IPS DF 6.9 (cell line): Measurements from ENCODE around the gene CDCA5.

Experiments
- DNase-seq: peaks from one replicate; pipeline ENCODE4 v3.0.0-alpha.2; 2013; ENCODE audit warnings: low read depth, low spot score
- H3K27ac ChIP-seq: one replicate; pipeline ENCODE4 v1.5.1; 2013; ENCODE audit warnings: low read length, control low read depth
- H3K27me3 ChIP-seq: 2 replicates; pipeline ENCODE4 v1.6.1; 2013; ENCODE audit warnings: mild to moderate bottlenecking, low read length; ENCODE audit not compliant: control insufficient read depth, insufficient read depth
- H3K36me3 ChIP-seq: 2 replicates; pipeline ENCODE4 v1.6.1; 2013; ENCODE audit warnings: low read length; ENCODE audit not compliant: control insufficient read depth, insufficient read depth
- H3K4me1 ChIP-seq: 2 replicates; pipeline ENCODE4 v1.6.1; 2013; ENCODE audit warnings: low read length; ENCODE audit not compliant: control insufficient read depth, insufficient read depth
- H3K4me3 ChIP-seq: 2 replicates; pipeline ENCODE4 v1.5.1; 2013; ENCODE audit warnings: mild to moderate bottlenecking, low read length
- H3K9me3 ChIP-seq: 2 replicates; pipeline ENCODE4 v1.6.1; 2013; ENCODE audit warnings: low read length, inconsistent platforms; ENCODE audit not compliant: control insufficient read depth, insufficient read depth
- WGBS: extraction: QIAGEN DNeasy Blood & Tissue Kit; methylation state at CpG from one replicate; pipeline ENCODE4 v1.1.7; 2013; ENCODE audit warnings: mixed read lengths, missing lambda C conversion rate; ENCODE audit not compliant: insufficient read length, insufficient coverage; 5-methylcytosine and 5-hydroxymethylcytosine counted together

The CDCA5 gene

GRCh38 chr11:65111744-65112545 lies 28.1 kb upstream of the CDCA5 start, which contains the start of gene TM7SF2:
Gene TM7SF2 (plus strand): TSS chr11:65111872. CDS start chr11:65112016, 144 bp downstream.
- Histone ChIP-seq H3K27me3 (no peaks in the 10 kb centered on the region), H3K4me1 (peaks cover 2% of the 10 kb centered on the region), H3K9me3 (no peaks in the 10 kb centered on the region), H3K27ac (no peak within 1 kb of the TSS), H3K36me3 (peaks cover 23% of the 10 kb centered on the region; the same call in 1 of the 2 replicates), H3K4me3 (peak within 1 kb of the TSS; percentile 79; the same call in 1 of the 2 replicates)
- WGBS, result no CpG with 5 or more reads among the region's 64 CpGs
- peak; percentile 79 for DNase-seq

DNA sequence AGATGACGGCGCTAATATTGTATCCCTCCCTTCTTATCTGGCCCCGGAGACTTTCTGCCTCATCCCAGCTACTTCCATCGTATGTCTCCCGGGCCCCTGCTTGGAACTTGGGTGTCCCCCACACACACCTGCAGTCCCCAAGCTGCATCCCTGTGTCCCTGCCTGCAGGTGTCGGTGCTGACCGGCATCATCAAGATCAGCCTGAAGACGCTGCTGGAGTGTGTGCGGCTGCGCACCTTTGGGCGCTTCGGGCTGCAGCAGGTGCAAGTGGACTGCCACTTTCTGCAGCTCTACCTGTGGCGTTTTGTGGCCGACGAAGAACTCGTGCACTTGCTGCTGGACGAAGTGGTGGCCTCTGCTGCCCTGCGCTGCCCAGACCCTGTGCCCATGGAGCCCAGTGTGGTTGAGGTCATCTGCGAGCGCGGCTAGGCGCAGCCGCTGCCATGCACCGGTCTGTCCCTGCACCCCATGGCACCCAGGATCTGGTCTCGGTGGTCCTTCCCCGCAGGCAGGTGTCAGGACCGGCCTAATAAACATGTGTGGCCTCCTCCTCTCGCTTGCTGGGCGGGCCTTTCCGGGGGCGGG lies 27.4 kb upstream of the CDCA5 start:
- Histone ChIP-seq H3K9me3 (no peaks in the 10 kb centered on the region), H3K27me3 (no peaks in the 10 kb centered on the region), H3K27ac (no peak overlapping the region), H3K36me3 (peaks cover 23% of the 10 kb centered on the region; the same call in 1 of the 2 replicates), H3K4me3 (no peak overlapping the region), H3K4me1 (peaks cover 2% of the 10 kb centered on the region)
- no peak for DNase-seq
- no CpG with 5 or more reads among the region's 31 CpGs for WGBS

- peaks cover 2% of the 10 kb centered on the region for H3K4me1 ChIP-seq
- H3K36me3 ChIP-seq, result peaks cover 20% of the 10 kb centered on the region; the same call in 1 of the 2 replicates
- DNase-seq, result no peak
- no peak overlapping the region for H3K27ac ChIP-seq
- WGBS, result no CpG with 5 or more reads among the region's 18 CpGs
- no peaks in the 10 kb centered on the region for H3K27me3 ChIP-seq
- no peaks in the 10 kb centered on the region for H3K9me3 ChIP-seq
- H3K4me3 ChIP-seq, result no peak overlapping the region
Measured at GRCh38 chr11:65110354-65110861, 26.6 kb upstream of the CDCA5 start.

DNA sequence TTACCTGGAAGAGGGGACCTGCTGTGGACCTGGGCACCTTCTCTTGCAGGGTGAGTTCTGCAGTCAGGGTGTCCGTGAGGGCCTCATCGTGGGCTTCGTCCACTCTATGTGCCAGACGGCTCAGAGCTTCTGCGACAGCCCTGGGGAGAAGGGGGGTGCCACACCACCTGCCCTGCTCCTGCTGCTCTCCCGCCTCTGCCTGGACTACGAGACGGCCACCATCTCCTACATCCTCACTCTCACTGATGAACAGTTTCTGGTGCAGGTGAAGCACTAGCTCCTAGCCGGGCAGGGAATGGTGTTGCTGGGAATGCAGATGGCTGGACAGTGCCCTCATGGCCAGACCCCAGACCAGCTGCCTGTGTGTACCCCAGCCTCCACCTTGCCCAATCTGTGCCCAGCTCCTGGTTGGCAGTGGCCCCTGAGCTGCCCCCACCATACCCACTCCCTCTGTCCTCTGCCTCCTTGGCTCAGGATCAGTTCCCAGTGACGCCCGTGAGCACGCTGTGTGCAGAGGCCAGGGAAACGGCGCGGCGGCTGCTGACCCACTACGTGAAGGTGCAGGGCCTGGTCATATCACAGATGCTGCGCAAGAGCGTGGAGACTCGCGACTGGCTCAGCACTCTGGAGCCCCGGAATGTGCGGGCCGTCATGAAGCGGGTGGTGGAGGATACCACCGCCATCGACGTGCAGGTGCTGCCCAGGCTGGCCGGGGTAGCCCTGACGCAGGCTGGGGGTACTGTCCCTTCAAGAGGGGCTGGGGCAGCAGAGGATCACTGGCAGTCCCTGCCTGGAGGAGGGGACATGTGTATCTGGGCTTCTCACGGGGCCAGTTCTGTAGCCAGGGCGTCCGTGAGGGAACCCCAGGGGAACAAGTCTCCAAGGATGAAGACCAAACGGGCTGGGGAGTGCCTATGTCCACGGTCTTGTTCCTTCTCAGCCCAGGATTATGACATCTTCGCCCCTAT lies 25.7 kb upstream of the CDCA5 start:
- DNase-seq, result no peak
- no CpG with 5 or more reads among the region's 36 CpGs for WGBS
- H3K36me3 ChIP-seq, result peaks cover 19% of the 10 kb centered on the region; the same call in 1 of the 2 replicates
- H3K9me3 ChIP-seq, result no peaks in the 10 kb centered on the region
- H3K27ac ChIP-seq, result no peak overlapping the region
- peaks cover 2% of the 10 kb centered on the region for H3K4me1 ChIP-seq
- H3K27me3 ChIP-seq, result no peaks in the 10 kb centered on the region
- H3K4me3 ChIP-seq, result no peak overlapping the region

GRCh38 chr11:65108469-65109123 lies 24.8 kb upstream of the CDCA5 start:
- peaks cover 2% of the 10 kb centered on the region for H3K4me1 ChIP-seq
- H3K27me3 ChIP-seq, result no peaks in the 10 kb centered on the region
- no peaks in the 10 kb centered on the region for H3K9me3 ChIP-seq
- no peak overlapping the region for H3K4me3 ChIP-seq
- no CpG with 5 or more reads among the region's 38 CpGs for WGBS
- no peak overlapping the region for H3K27ac ChIP-seq
- DNase-seq, result no peak
- H3K36me3 ChIP-seq, result peaks cover 19% of the 10 kb centered on the region; the same call in 1 of the 2 replicates

- no CpG with 5 or more reads among the region's 52 CpGs for WGBS
- H3K36me3 ChIP-seq, result peaks cover 19% of the 10 kb centered on the region; the same call in 1 of the 2 replicates
- H3K4me3 ChIP-seq, result no peak overlapping the region
- DNase-seq, result no peak
- peaks cover 2% of the 10 kb centered on the region for H3K4me1 ChIP-seq
- H3K9me3 ChIP-seq, result no peaks in the 10 kb centered on the region
- no peaks in the 10 kb centered on the region for H3K27me3 ChIP-seq
- no peak overlapping the region for H3K27ac ChIP-seq
Measured at GRCh38 chr11:65107751-65108468, 24.1 kb upstream of the CDCA5 start.

DNA sequence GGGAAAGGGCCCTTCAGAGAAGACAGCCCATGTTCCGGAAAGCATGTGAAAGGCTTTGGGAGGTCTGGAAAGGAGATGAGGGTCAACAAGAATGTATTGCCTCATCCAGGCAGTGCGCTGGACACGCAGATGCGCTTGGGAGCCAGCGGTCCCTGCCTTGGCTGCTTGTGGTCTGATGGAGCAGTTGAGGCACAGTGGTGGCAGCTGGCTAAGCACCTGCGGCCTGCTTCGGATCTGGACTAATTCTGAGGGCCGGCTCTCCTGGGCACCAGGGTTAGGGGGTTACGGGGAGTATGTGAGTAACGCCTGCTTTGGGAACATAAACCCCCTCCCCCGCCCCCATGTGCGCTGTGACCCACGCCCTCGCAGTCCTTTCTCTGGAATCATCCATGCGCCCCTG lies 23.2 kb upstream of the CDCA5 start:
- peaks cover 19% of the 10 kb centered on the region; the same call in 1 of the 2 replicates for H3K36me3 ChIP-seq

GRCh38 chr11:65104628-65105027 lies 20.8 kb upstream of the CDCA5 start:
- Histone ChIP-seq H3K4me3 (no peak overlapping the region), H3K4me1 (no peaks in the 10 kb centered on the region), H3K9me3 (no peaks in the 10 kb centered on the region), H3K27me3 (no peaks in the 10 kb centered on the region), H3K36me3 (peaks cover 19% of the 10 kb centered on the region; the same call in 1 of the 2 replicates), H3K27ac (no peak overlapping the region)
- no peak for DNase-seq
- no CpG with 5 or more reads among the region's 4 CpGs for WGBS

More for the DNA sequence above, 23.2 kb upstream of the CDCA5 start:
- Histone ChIP-seq H3K27ac (no peak overlapping the region), H3K4me3 (no peak overlapping the region), H3K9me3 (no peaks in the 10 kb centered on the region), H3K27me3 (no peaks in the 10 kb centered on the region), H3K4me1 (peaks cover 2% of the 10 kb centered on the region)
- WGBS, result no CpG with 5 or more reads among the region's 15 CpGs
- no peak for DNase-seq

DNA sequence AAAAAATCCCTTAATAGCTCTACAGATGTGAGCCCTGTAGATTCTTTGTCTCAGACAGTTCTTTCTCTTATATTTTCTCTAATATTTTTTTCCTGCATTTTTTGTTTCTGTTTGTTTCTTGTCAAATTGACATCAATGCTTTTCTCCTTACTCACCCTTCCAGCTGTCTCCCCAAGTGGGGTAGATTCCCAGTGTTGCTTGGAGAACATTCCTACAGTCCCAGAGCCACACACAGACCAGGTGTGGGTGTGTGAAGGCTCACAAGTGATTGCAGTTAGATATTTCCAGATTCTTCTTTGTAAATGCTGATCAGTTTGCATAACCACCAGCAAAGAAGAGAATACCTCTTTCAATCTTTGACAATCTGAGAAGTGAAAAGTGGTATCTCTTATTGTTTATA lies 19.6 kb upstream of the CDCA5 start:
- no peak for DNase-seq
- peaks cover 12% of the 10 kb centered on the region; the same call in 1 of the 2 replicates for H3K36me3 ChIP-seq
- no peak overlapping the region for H3K27ac ChIP-seq
- H3K9me3 ChIP-seq, result no peaks in the 10 kb centered on the region
- H3K27me3 ChIP-seq, result no peaks in the 10 kb centered on the region
- H3K4me3 ChIP-seq, result no peak overlapping the region
- no peaks in the 10 kb centered on the region for H3K4me1 ChIP-seq
